K562 (cell line): ENCODE data around the gene SCNN1A. TPM values are rescaled to one million over a fixed set of nuclear protein-coding genes. Genes with fewer than 3 reads are reported as not detected.

Experiments
- ARID1B ChIP-seq: fragments of 450-650 bp; IDR thresholded peaks from 2 replicates; pipeline ENCODE4 v1.6.1; 2016; ENCODE audit warnings: antibody characterized with exemption, mild to moderate bottlenecking, inconsistent platforms
- BHLHE40 ChIP-seq: IDR thresholded peaks from 2 replicates; pipeline ENCODE4 v1.6.1; 2011; ENCODE audit warnings: low read length, improper control_type of control experiment
- ELK3 ChIP-seq: fragments of 450-650 bp; formaldehyde crosslinking; IDR thresholded peaks from 2 replicates; pipeline ENCODE4 v1.4.0; 2020; ENCODE audit warnings: mild to moderate bottlenecking
- KDM4B ChIP-seq, 2 experiments: fragments of 450-650 bp in 1 of 2; sonication (generic) in 1 of 2; IDR thresholded peaks; 2 replicates each; pipeline ENCODE4 v1.6.1; 2016 to 2017; ENCODE audit warnings: borderline replicate concordance in 2 of 2, antibody characterized with exemption in 1 of 2, low read depth in 1 of 2, mild to moderate bottlenecking in 1 of 2
- MGA ChIP-seq: fragments of 450-650 bp; IDR thresholded peaks from 2 replicates; pipeline ENCODE4 v1.6.1; 2016; ENCODE audit warnings: mild to moderate bottlenecking, moderate library complexity
- MITF ChIP-seq: IDR thresholded peaks from 2 replicates; pipeline ENCODE4 v1.6.1; 2014; ENCODE audit warnings: antibody characterized with exemption
- RNF2 ChIP-seq: sonication (generic); IDR thresholded peaks from 2 replicates; pipeline ENCODE4 v1.6.1; 2016
- TAF1 ChIP-seq: IDR thresholded peaks from 2 replicates; pipeline ENCODE4 v1.6.1; 2011; ENCODE audit warnings: mild to moderate bottlenecking, low read length, moderate library complexity; ENCODE audit not compliant: insufficient read depth, control insufficient read depth, severe bottlenecking; ENCODE audit errors: extremely low read depth
- TBP ChIP-seq: optimal IDR thresholded peaks from 2 replicates; pipeline ENCODE3; 2011; ENCODE audit warnings: low read depth, low read length, improper control_type of control experiment
- TEAD2 ChIP-seq: fragments of 450-650 bp; IDR thresholded peaks from 2 replicates; pipeline ENCODE4 v1.6.1; 2016; ENCODE audit warnings: missing genetic modification characterization, control low read depth, missing compliant biosample characterization
- ZNF280B ChIP-seq: fragments of 250-450 bp; sonication (Bioruptor Pico); IDR thresholded peaks from 2 replicates; pipeline ENCODE4 v1.5.1; 2021; ENCODE audit warnings: mild to moderate bottlenecking
- ZNF347 ChIP-seq: fragments of 450-650 bp; formaldehyde crosslinking; IDR thresholded peaks from 2 replicates; pipeline ENCODE4 v1.4.0; 2020; ENCODE audit warnings: low read depth, mild to moderate bottlenecking, moderate library complexity
- polyA plus RNA-seq, 8 experiments: library from polyadenylated mRNA; depleted of rRNA in 4 of 8; stranded (reverse) in 5 of 8; unstranded in 3 of 8; fragments of >200 nt; fragmentation: Nextera tagmentation in 2 of 8; fragmentation: Illumina TruSeq in 1 of 8; extraction: Ambion mirVana in 2 of 8; extraction: Trizol in 1 of 8; gene quantifications; 2 replicates each; pipeline versions ENCODE4 v1.2.1 to v1.2.3, GENCODE V29; 2011 to 2014; ENCODE audit warnings: inconsistent platforms in 1 of 8, missing spikeins in 1 of 8
- total RNA-seq, 7 experiments: library from RNA; depleted of rRNA in 6 of 7; stranded (reverse); fragments of >200 nt in 6 of 7; fragmentation: Illumina TruSeq in 2 of 7; extraction: Trizol in 2 of 7; gene quantifications; 2 replicates each; pipeline versions ENCODE4 v1.2.1 to v1.2.3, GENCODE V29; 2011 to 2021; ENCODE audit warnings: low replicate concordance in 1 of 7

SCNN1A gene
- total and polyA plus RNA-seq, 9 of the 15 experiments (the other 6 are each of a cell fraction or from before 2014, with no cell fraction given): 0.15 to 0.49 (median 0.32) TPM; not detected in 5

- no peak for TF ChIP-seq MITF
- no peak for TF ChIP-seq ZNF280B (CRISPR knock-in tag)
- TF ChIP-seq ARID1B: peak; percentile 38; the same call in 1 of the 2 replicates
- TF ChIP-seq TEAD2 (tag): no peak
- no peak for TF ChIP-seq ELK3 (CRISPR knock-in tag)
- TF ChIP-seq KDM4B (IDR thresholded peaks at IDR 0.05; ENCODE audit: borderline replicate concordance in 2 of 2, low read depth in 1 of 2): no peak
- no peak for TF ChIP-seq TBP
- TF ChIP-seq TAF1: peak; percentile 39
- no peak for TF ChIP-seq BHLHE40
- TF ChIP-seq ZNF347 (CRISPR knock-in tag): no peak
- no peak for TF ChIP-seq RNF2
- TF ChIP-seq MGA: no peak
Observed at GRCh38 chr12:6370994-6371754, 4.2 kb downstream of the SCNN1A start (continued).
